ENCODE measurements around the gene TMEM205. TPM values are rescaled to one million over a fixed set of nuclear protein-coding genes. Genes with fewer than 3 reads are reported as not detected.

TMEM205 gene
- total and polyA plus RNA-seq, 10 of the 15 experiments (the other 5 are each of a cell fraction or from before 2014, with no cell fraction given) = 27.8 to 144 (median 88.3) TPM

GRCh38 chr19:11332822-11333221 is 13.2 kb downstream of the TMEM205 start:
- no peaks in the 10 kb centered on the region for H3K4me1 ChIP-seq (ENCODE audit: control insufficient read depth, insufficient read depth, low read length)
- no peak overlapping the region for H3K4me2 ChIP-seq (ENCODE audit: control insufficient read depth, insufficient read depth)
- H3K27ac ChIP-seq (ENCODE audit: control insufficient read depth, insufficient read depth) = no peak overlapping the region
- SMC1A ChIA-PET (ENCODE audit: uncharacterized antibody, unreplicated experiment) = interaction anchor here (2.0 kb wide), 1 partner anchor 10 kb away, joined by 16 read pairs; no protein-coding TSS in a partner anchor
- DNase-seq (ENCODE audit: low read depth, low spot score) = no peak
- FAIRE-seq = no peak
- CTCF ChIA-PET = interaction anchor here (0.6 to 1.0 kb wide), 3 partner anchors 10 to 1507 kb away, joined by 3 to 4 read pairs (median 4); no protein-coding TSS in a partner anchor
- no peaks in the 10 kb centered on the region for H3K79me2 ChIP-seq (ENCODE audit: control insufficient read depth, insufficient read depth, low read length)
- BruUV-seq (replicated peaks) = no TSS peak
- H4K20me1 ChIP-seq (ENCODE audit: control insufficient read depth, insufficient read depth) = no peaks in the 10 kb centered on the region
- intact Hi-C loops (cut with micrococcal nuclease; ENCODE audit: unreplicated experiment) (no loop called here), in situ Hi-C loops (cut with MboI) (no loop called here)
- no peak overlapping the region for H3K9ac ChIP-seq (ENCODE audit: control insufficient read depth, insufficient read depth, low read length)
- no peak for ATAC-seq
- H3K27me3 ChIP-seq (replicated peaks in 1 of 2; ENCODE audit: control insufficient read depth in 2 of 2, insufficient read depth in 2 of 2, low read length in 1 of 2) = no peaks in the 10 kb centered on the region
- H3K9me3 ChIP-seq (replicated peaks; ENCODE audit: control insufficient read depth, insufficient read depth, low read length) = no peaks in the 10 kb centered on the region; the same call in 2 of the 3 replicates
- no peak overlapping the region for H3K4me3 ChIP-seq
- POLR2A ChIA-PET = interaction anchor here (1.0 kb wide), 1 partner anchor 13 kb away, joined by 4 read pairs; the partner anchor contains the start of genes CCDC159 and TMEM205
- RAD21 ChIA-PET (ENCODE audit: unreplicated experiment) = no interaction called here
- H3K36me3 ChIP-seq (ENCODE audit: control insufficient read depth in 2 of 2, insufficient read depth in 2 of 2, low read length in 1 of 2) = 0 out of 4 replicates have a peak, but pooled peaks cover 0 to 9% of the 10 kb centered on the region in 2 experiments
- WGBS (ENCODE audit: insufficient coverage, insufficient replicate concordance, low lambda C conversion rate, missing lambda C conversion rate) = over 99% methylated on average over 5 of the region's 5 CpGs
- TF ChIP-seq PML (IDR thresholded peaks at IDR 0.05; ENCODE audit: low read length) = no peak
- no peak for TF ChIP-seq IRF4 (IDR thresholded peaks at IDR 0.05; ENCODE audit: low read depth, low read length)
- TF ChIP-seq NBN (IDR thresholded peaks at IDR 0.05) = no peak
- TF ChIP-seq MTA3 (IDR thresholded peaks at IDR 0.05; ENCODE audit: borderline replicate concordance, low read length) = no peak
- TF ChIP-seq TCF7 (IDR thresholded peaks at IDR 0.05; ENCODE audit: borderline replicate concordance) = no peak
- TF ChIP-seq ZNF207 (IDR thresholded peaks at IDR 0.05; ENCODE audit: borderline replicate concordance) = no peak
- TF ChIP-seq LARP7 (IDR thresholded peaks at IDR 0.05) = no peak
- TF ChIP-seq SREBF2 (IDR thresholded peaks at IDR 0.05; ENCODE audit: low read length) = no peak
- H2AFZ ChIP-seq (ENCODE audit: control insufficient read depth, low read depth, low read length) = no peak overlapping the region

- no peaks in the 10 kb centered on the region for H4K20me1 ChIP-seq (ENCODE audit: control insufficient read depth, insufficient read depth)
- POLR2A ChIA-PET = interaction anchor here (1.1 to 1.3 kb wide), 2 partner anchors 8 to 14 kb away, joined by 3 to 6 read pairs; partner anchors contain the start of genes RAB3D and TMEM205
- H3K27me3 ChIP-seq (replicated peaks in 1 of 2; ENCODE audit: control insufficient read depth in 2 of 2, insufficient read depth in 2 of 2, low read length in 1 of 2) = no peaks in the 10 kb centered on the region
- 98% methylated on average over 4 of the region's 4 CpGs for WGBS (ENCODE audit: insufficient coverage, insufficient replicate concordance, low lambda C conversion rate, missing lambda C conversion rate)
- intact Hi-C loops (cut with micrococcal nuclease; ENCODE audit: unreplicated experiment) = no loop called here
- no peak overlapping the region for H3K9ac ChIP-seq (ENCODE audit: control insufficient read depth, insufficient read depth, low read length)
- H2AFZ ChIP-seq (ENCODE audit: control insufficient read depth, low read depth, low read length) = no peak overlapping the region
- SMC1A ChIA-PET (ENCODE audit: uncharacterized antibody, unreplicated experiment) = interaction anchor here (2.0 kb wide), 1 partner anchor 9 kb away, joined by 16 read pairs; no protein-coding TSS in a partner anchor
- CTCF ChIA-PET = interaction anchor here (0.7 kb wide), 1 partner anchor 8 kb away, joined by 3 read pairs; no protein-coding TSS in a partner anchor
- no peaks in the 10 kb centered on the region for H3K4me1 ChIP-seq (ENCODE audit: control insufficient read depth, insufficient read depth, low read length)
- H3K79me2 ChIP-seq (ENCODE audit: control insufficient read depth, insufficient read depth, low read length) = no peaks in the 10 kb centered on the region
- FAIRE-seq = no peak
- in situ Hi-C loops (cut with MboI) = no loop called here
- peaks cover 0 to 13% of the 10 kb centered on the region in 2 experiments; a peak in 2 of 4 replicates for H3K36me3 ChIP-seq (ENCODE audit: control insufficient read depth in 2 of 2, insufficient read depth in 2 of 2, low read length in 1 of 2)
- no peak overlapping the region for H3K4me2 ChIP-seq (ENCODE audit: control insufficient read depth, insufficient read depth)
- DNase-seq (ENCODE audit: low read depth, low spot score) = no peak
- H3K27ac ChIP-seq (ENCODE audit: control insufficient read depth, insufficient read depth) = no peak overlapping the region
- RAD21 ChIA-PET (ENCODE audit: unreplicated experiment) = no interaction called here
- no peaks in the 10 kb centered on the region; the same call in 2 of the 3 replicates for H3K9me3 ChIP-seq (replicated peaks; ENCODE audit: control insufficient read depth, insufficient read depth, low read length)
- BruUV-seq (replicated peaks) = no TSS peak
- no peak overlapping the region for H3K4me3 ChIP-seq
- no peak for ATAC-seq
- no peak for TF ChIP-seq ZSCAN29 (IDR thresholded peaks at IDR 0.05)
- no peak for TF ChIP-seq E2F4 (IDR thresholded peaks at IDR 0.05; ENCODE audit: low read depth, low read length)
- no peak for TF ChIP-seq ZBED1 (IDR thresholded peaks at IDR 0.05; ENCODE audit: borderline replicate concordance)
- no peak for TF ChIP-seq BCLAF1 (IDR thresholded peaks at IDR 0.05)
- TF ChIP-seq RCOR1 (conservative IDR thresholded peaks at IDR 0.05; ENCODE audit: low read depth, low read length) = no peak
Observed at GRCh38 chr19:11331502-11331901, 14.6 kb downstream of the TMEM205 start.
